NCI-H146 (cell line): ENCODE data around the gene HES5.

ENCODE experiments used
- DNase-seq: peaks from one replicate; lab custom pipeline; 2025; lab: John Stamatoyannopoulos, UW

HES5 gene

GRCh38 chr1:2499986-2500596, 30.0 kb downstream of the HES5 start:
- DNase-seq: no peak

GRCh38 chr1:2499260-2499659, 30.8 kb downstream of the HES5 start:
- no peak for DNase-seq

GRCh38 chr1:2498648-2499047, 31.4 kb downstream of the HES5 start:
- DNase-seq: no peak

- DNase-seq: no peak
These were observed 32.2 kb downstream of the HES5 start for GRCh38 chr1:2497891-2498290.

GRCh38 chr1:2496746-2497145, 33.3 kb downstream of the HES5 start:
- no peak for DNase-seq

GRCh38 chr1:2496087-2496622, 33.9 kb downstream of the HES5 start:
- DNase-seq: no peak

GRCh38 chr1:2495546-2495945, 34.5 kb downstream of the HES5 start:
- no peak for DNase-seq

- no peak for DNase-seq
These were observed 35.0 kb downstream of the HES5 start for GRCh38 chr1:2495026-2495425.

GRCh38 chr1:2494323-2494693, 35.8 kb downstream of the HES5 start:
- no peak for DNase-seq

GRCh38 chr1:2493691-2494322, 36.3 kb downstream of the HES5 start:
- no peak for DNase-seq

- no peak for DNase-seq
These were observed 36.8 kb downstream of the HES5 start for GRCh38 chr1:2493218-2493617.

- DNase-seq: peak; percentile 20
These were observed 38.0 kb downstream of the HES5 start for GRCh38 chr1:2492091-2492490.

- no peak for DNase-seq
These were observed 40.4 kb downstream of the HES5 start for GRCh38 chr1:2489615-2490014.

GRCh38 chr1:2488688-2489087, 41.4 kb downstream of the HES5 start:
- no peak for DNase-seq

- no peak for DNase-seq
These were observed 43.5 kb downstream of the HES5 start for GRCh38 chr1:2486558-2486957.

- DNase-seq: no peak
These were observed 44.0 kb downstream of the HES5 start for GRCh38 chr1:2486041-2486440.

- DNase-seq: no peak
These were observed 46.1 kb downstream of the HES5 start for GRCh38 chr1:2483970-2484369.

- DNase-seq: no peak
These were observed 47.0 kb downstream of the HES5 start for GRCh38 chr1:2483026-2483425.

GRCh38 chr1:2482588-2482987, 47.5 kb downstream of the HES5 start:
- no peak for DNase-seq

GRCh38 chr1:2481885-2482284, 48.2 kb downstream of the HES5 start:
- no peak for DNase-seq

GRCh38 chr1:2480986-2481364, 49.1 kb downstream of the HES5 start:
- DNase-seq: no peak

GRCh38 chr1:2480236-2480985, 49.7 kb downstream of the HES5 start:
- no peak for DNase-seq

- no peak for DNase-seq
These were observed 50.4 kb downstream of the HES5 start for GRCh38 chr1:2479618-2480017.
